HG02623 (cell line): ENCODE measurements around the gene WNT7B.

Source experiments
- ATAC-seq: cut with Tn5 transposase; IDR thresholded peaks from one replicate; pipeline ENCODE4 v1.9.1; 2021; ENCODE audit warnings: moderate library complexity; ENCODE audit not compliant: unreplicated experiment

The WNT7B gene

DNA sequence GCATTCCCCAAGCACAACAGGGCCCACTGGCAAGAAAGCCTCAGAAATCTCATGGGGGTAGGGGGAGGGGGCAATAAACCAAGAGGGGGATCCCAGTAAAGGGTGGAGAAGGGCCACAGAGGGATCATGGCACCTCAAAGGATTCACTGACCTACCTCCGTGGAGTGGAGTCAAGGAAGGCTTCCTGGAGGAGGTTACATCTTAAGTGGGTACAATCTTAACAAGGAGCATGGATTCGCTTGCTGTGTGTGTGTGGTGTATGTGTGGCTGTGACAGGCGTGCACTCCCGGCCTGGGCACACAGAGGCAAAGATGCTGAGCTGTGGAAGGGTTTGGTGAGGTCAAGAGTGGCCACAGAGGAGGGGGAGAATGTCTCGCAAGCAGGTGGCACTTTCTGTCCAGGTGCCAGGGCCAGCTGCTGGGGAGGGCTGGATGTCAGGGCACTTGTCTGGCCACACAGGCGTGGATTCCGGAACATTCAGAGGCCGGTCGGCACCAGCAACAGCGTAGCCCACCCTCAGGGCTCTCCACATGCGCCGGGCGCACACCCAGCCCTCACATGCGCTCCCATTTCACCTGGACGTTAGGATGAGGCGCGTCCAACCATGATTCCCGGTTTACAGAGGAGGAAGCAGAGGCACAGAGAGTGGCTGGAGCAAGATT, 43.3 kb downstream of the WNT7B start:
- no peak for ATAC-seq

DNA sequence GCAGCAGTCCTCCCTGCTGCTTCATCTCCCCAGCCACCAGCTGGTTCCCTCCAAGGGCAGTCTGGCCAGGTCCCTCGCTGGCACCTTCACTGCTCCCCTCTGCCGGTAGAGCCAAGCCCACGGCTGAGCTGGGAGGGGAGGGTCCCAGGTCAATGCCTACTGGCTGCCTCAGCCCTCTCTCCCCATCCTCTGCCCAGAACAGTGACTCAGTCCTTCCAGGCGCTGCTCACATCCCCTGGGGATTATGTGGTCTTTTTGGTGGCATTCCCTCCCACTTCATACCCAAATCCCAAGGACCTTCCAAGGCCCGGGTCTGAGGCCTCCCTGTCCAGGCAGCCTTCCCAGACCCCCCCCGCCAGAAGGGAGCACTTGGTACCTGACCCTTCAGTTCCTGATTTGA, 44.9 kb downstream of the WNT7B start:
- no peak for ATAC-seq

DNA sequence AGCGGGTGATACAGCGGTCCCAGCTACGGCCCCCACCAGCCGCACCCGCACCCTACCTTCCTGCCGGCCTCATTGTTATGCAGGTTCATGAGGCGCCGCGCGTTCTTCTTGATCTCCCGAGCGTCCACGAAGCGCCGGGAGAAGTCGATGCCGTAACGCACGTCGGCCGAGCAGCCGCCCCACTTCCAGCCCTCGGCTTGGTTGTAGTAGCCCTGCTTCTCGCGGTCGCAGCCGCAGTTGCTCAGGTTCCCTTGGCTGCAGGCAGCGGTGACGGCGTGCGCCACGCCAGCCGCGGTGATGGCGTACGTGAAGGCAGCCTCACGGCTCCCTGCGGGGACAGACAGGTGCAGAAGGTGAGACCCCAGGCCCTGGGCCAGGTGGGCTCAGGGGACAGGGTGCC, 45.9 kb downstream of the WNT7B start:
- ATAC-seq: no peak

DNA sequence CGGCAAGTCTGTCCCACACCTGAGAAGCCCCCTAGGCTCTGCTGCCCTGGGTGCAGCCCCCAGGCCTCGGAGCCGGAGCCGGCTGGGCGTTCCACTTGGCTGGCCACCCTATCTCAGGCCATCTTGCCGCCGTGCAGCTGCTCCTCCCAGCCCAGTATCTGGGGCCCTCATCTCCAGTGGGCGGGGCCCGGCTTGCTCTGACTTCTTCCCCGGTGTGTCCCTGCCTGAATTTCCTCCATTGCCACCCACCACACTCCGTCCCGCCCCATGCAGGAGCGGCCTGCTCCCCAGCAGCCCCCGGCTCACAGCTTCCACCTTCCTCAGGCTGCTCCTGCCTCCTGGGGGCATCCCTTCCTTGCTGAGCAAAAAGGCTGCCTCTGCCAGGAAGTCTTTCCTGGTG, 46.6 kb downstream of the WNT7B start:
- no peak for ATAC-seq

DNA sequence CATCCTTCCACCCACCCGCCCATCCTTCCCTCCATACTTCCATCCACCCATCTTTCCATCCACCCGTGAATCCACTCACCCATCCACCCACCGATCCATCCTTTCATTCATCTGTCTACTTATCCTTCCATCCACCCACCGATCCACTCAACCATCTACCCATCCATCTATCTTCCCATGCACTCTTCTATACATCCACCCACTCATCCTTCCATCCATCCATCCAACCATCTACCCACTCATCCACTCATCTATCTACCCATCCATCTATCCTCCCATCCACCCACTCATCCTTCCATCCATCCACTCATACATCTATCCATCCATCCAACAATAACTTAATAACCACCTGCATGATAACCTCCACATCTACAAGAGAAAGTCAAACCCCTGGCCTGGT, 47.3 kb downstream of the WNT7B start:
- ATAC-seq: no peak

DNA sequence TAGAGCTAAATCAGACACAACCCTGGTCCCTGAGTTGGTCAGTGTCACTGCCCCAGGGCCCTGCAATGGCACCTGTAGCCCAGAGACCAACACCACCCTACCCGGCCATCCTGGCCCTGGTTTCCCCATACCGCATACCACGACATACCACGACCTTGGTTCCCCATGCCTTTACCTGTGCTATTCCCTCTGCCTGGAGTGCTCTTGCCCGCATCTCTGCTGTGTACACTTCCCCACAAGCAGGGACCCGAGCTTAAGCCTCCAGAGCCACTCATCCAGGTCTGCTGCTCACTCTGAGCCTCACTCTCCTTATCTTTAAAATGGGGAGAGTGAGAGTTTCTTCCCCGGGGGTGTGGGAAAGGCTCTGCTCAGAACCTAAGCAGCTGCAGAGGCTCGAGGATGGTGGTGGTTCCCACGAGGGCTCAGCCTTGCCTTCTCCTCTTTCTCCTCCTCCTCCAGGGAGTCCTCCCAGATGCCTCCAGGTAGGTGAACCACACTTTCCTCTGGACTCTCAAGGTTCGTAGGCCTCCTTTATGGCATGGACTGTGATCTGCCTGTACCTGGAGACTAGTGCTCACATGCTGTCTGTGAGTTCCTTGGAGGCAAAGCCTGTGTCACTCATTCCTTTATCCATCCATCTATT, 48.1 kb downstream of the WNT7B start:
- no peak for ATAC-seq

DNA sequence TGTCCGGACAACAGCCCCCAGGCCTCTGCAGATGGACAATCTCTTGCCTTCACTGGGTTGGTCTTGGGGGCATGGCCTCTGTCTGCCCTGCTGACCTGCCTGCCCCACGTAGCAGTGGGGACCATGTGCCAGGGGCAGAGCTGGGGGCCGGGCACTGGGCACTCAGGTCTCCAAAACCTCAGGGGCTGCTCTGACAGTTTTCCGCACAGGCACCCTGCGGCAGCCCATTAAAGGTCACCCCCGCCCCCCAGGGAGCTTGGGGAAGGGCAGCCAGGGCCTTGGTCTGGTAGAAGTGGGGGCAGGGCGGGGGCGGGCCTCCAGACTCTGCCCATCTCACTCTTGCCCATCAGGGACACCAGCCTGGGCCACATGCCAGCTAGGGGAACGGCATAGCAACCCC, 49.9 kb downstream of the WNT7B start:
- ATAC-seq: no peak

DNA sequence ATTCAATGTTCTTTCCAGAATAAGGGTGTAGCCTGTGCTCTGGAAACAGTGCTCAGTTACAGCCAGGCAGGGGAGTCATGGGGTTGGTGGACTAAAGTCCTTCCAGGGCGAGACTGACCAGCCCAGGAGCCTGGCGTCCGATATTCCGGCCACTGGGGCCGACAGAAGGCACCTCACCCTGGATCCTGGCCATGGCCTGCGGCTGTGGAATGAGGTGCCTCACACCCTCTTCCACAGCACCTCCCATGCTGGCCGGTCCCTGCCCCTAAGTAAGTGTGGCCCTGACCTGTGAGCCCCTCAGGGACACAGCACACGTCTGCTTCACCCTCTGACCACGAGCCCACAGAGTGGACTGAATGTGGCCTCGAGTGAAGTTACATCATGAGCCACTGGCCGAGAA, 50.5 kb downstream of the WNT7B start:
- ATAC-seq: no peak

DNA sequence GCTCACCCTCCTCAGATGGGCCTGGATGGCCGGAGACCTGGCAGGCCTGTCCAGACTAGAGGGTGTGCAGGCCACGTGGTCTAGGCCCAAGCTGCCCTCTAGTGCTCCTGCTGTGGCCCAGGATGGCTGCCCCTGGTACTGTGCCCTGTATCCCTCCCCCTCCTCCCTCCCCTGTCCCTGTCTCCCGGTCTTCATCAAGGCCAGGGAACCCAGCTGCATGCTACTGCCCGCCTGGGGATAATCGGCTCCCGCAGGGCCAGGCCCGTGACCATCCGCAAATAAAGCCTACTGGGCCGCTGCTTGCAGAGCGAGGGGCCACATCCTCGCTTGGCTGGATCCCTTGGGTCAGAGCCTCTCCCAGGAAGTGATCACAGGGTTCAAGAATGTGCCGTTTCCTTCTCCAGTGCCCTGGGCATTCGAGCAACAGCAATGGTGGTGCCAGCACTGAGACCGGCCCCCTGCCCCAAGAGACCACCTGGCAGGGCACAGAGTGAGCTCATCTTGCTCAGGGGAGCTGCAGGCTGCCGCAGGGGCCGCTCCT, 51.1 kb downstream of the WNT7B start:
- no peak for ATAC-seq

DNA sequence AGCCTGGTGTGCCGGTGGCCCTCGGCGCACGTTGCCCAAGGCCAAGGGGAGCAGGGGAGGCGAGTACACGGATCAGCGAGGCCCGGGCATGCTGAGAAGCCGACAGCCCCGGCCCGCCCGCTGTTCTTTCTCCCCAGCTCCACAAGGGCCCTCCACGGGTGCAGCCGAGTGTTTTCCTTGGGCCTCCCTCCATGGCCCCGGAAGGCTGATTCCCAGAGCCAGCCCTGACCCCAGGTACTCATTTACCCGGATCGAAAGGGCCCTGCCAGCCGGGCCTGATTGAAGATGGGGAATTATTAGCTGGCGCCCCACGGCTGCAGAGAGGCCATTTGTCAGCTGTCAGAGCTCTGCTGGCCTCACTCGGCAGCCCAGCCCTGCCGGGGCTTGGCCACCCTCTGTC, 53.1 kb downstream of the WNT7B start:
- ATAC-seq: no peak

DNA sequence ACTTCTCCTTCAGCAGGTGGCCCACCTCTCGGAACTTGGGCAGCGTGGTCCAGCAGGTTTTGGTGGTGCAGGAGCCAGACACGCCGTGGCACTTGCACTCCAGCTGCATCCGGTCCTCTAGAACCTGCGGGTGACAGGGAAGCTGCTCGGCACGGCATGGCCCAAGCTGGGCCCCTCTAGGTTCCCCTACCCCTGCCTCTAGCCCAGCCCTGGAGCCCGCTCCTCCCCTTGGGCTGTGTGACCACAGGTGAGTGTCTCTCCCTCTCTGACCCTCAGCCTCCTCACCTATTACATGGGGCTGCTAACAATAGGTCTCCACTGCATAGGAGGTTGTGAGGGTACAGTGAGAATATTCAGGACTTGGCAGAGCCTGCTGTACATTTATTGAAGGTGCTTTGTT, 53.8 kb downstream of the WNT7B start:
- no peak for ATAC-seq

DNA sequence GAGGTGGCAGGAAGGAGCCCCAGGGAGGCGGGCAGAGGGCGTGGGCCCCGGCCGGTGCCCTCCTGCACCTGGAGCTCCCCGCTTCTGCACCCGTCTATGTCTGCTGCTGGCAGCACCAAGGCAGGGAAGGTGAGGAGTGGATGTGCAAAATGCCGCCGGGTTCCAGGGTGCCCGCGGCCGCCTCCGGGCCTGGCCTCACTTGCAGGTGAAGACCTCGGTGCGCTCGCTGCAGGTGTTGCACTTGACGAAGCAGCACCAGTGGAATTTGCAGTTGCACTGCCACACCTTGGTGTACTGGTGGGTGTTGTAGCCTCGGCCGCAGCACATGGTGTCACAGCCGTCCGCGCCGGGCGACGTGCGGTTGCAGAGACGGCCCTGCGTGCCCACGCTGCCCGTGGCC, 54.3 kb downstream of the WNT7B start:
- no peak for ATAC-seq

DNA sequence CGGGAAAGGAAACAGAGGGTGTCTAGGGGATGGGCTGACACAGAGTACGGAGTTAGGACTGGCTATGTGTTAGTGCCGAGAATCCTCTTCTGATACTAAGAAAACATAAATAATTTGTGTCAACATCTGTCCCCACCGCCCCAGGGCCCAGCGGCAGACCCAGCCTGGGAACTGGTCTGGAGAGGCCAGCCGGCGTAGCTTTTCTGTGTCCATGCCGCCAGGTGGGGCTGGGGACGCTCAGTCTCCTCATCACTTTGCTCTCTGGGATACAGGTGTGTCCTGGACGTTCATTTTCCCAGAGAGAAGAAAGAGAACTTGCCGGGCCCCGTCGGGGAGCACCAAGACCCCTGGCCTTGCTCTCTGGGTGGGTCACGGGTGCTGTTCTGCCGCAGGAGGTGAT, 54.7 kb downstream of the WNT7B start:
- ATAC-seq: no peak

DNA sequence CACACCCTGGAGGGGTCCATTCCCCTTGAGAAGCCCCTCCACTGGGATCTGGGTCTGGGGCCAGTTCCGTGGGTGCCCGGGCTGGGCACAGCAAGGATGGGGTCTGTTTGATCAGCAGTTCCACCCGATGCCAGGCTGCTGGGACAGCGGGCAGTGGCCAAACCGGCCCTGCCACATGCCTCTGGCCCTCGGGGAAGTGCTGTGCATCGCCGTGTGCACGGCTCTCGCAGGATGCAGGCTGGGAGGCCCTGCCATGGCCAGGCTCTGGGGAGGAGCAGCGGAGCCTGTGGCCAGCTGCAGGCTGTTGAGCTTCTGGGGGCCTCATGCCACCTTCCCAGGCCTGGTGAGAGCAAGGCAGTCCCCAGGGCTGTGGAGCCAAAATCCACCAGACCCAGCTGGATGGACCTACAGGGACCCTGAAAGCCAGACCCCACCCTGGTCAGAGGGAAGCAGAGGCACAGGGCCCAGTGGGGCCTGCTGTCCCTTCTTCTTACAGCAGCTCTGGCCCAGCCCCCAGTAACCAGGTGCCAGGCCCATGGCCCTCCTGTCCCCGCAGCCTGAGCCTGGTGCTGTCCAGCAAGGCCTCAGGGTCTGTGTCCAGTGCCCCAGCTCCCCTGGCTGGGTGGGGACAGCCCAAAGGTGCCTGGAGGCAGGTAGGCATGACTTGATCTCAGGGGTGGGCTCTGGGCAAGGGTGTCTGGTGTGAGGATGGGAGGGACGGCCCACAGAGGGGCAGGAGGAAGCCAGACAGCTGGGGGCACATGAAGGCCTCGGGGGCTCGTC, 57.3 kb downstream of the WNT7B start:
- ATAC-seq: no peak

DNA sequence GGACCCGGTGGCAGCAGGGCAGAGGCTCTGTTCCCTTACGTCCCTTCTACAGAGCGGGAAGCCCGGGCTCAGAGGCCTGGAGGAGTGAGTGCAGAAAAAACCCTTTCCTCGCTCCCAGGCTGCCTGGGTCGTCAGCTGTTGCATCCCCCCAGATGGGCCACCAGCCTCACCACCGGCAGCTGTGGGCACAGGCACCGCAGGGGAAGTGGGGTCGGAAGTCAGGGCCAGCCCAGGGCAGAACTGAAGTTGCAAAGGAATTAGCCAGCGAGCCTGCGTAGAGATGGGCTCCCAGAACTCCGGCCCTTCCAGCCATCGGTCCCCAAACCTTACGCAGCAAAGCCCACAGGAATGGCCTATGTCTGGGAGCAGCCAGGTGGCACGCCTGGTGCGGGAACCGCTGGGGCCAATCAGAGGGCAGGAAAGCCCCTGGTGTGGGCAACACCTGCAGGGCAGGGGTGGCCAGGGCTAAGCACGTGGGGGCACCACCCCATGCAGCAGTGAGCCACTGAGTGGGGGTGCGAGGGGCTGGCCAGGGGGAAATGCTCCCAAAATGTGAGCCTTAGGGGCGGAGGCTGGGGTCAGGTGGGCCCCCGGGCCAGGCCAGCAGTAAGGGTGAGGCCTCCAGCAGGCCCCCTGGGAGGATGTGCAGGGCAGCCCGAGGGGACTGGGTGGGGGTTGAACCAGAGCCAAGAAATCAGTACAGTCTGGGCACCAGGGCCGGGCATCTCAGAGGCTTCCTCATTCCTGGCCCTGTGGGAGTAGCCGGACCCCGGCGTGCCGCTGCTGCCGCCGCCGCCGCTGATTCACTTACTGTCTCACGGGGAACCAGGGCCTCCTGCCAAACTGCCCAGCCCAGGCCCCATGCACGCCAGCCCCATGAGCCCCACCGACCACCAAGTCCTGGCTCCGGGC, 58.2 kb downstream of the WNT7B start:
- no peak for ATAC-seq

DNA sequence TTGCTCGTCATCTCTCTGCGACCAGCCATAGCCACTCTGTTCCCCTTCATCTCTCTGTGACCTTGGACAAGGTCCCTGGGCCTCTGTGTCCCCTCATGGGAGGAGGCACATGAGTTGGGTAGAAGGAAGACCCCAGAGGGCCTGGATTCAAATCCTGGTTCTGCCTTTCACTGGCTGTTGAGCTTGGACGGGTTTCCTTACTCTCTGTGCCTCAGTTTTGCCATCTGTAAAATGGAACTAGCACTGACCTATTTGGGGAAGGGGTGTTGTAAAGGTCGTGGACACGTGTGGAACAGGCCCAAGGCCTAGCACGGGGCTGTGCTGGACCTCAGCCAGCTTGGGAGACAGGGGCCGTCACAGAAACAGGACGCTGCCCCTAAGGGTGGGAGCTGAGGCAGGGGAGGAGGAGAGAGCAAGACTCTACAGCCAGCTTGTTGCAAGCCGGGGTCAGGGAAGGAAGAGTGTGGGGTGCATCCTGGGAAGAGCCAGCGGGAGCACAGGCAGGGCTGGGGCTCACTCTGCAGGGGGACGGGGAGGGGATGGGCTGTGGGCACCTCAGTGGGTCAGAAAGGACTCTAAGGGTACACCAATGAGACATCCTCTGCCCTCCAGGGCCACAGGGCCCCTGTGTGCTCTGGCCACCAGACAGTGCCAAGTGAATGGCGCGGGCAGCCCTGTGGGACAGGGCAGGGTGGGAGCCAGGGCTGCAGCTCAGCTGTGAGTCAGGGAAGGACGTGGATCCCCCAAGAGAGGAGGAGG, 59.1 kb downstream of the WNT7B start:
- no peak for ATAC-seq

DNA sequence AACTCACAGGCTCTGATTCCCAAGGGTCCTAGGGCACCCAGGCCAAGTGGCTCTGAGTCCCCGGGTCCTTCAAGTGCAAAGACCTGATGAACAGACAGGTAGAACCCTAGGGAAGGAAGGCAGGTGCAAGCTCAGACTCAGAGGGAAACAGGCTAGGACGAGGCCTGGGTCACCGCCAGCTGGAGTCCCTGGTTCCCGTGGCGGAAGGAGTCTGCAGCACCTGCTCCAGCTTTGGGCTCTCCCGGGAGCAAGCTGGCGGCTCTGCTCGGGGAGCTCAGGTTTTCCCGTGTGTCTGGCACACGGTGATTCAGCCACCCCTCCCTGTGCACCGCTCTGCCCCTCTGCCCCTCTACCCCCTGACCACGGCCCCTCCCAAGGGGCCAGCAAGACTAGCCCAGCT, 59.8 kb downstream of the WNT7B start:
- no peak for ATAC-seq

DNA sequence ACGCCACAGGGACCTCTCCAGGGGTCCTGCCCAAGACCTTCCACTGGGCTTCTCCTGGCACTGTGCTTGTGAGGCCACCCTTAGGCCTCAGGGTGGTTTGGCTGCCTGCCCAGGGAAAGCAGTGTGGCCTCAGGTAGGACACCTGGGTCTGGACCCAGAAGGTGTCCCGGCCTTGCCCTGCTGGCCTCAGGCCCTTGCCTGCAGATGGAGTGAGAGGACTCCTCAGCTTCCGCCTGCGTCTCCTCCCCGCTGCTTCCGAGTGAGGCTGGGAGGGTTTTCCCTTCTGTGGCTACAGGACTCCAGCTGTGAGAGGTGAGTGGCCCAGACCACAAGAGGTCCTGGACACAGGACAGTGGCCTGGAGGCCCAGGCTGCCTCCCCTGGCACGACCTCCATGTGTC, 60.4 kb downstream of the WNT7B start:
- no peak for ATAC-seq

DNA sequence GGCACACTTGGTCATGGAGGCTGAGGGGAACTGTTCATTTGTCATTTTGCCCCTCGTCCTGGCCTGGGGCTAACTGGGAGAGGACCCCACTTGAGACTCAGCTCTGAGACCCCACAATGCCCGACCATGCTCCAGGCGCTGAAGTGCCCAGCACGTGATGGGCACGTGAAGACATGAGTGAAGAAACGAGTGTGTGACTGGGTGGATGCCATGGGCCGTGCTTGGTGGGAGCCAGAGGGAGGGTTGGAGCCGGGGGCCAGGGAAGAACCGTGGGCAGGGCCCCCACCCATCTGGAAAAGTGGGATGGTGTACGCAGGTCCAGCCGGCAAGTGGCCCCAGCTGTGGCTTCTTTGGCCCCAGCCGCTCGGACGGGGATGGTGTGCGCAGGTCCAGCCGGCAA, 61.1 kb downstream of the WNT7B start:
- ATAC-seq: no peak

DNA sequence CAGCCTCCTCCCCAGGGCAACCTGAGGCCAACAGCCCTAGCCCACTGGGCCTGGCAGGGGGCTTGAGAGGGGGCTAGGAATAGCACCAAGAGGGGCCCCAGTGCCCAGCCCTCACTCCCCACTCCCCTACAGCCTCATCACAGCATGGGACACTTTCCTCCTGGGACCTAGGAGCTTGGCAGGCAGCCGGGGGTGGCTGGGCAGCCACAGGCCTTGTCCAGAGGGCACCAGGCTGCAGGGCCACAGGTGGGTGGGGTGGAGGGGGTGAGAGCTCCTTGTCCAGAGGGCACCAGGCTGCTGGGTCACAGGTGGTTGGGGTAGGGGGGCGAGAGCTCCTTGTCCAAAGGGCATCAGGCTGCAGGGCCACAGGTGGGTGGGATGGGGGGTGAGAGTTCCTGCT, 61.8 kb downstream of the WNT7B start:
- no peak for ATAC-seq
